ENCODE data around the gene HPSE. TPM values are rescaled to one million over a fixed set of nuclear protein-coding genes. Genes with fewer than 3 reads are reported as not detected.

HPSE gene
- total RNA-seq = 1 to 10 TPM; 2.5 to 6.5 TPM
- 1 to 10 TPM; 4.3 to 6.6 TPM for polyA plus RNA-seq (ENCODE audit: insufficient read length in 2 of 2)
- long read RNA-seq, donor 1, full-length matches to known transcripts = 1 of 1 reads
- long read RNA-seq, donor 1, partial matches to known transcripts = 0 of 1 reads
- long read RNA-seq, donor 1, other reads (novel, unspliced or antisense) = 0 of 1 reads
- long read RNA-seq, donor 2, full-length matches to known transcripts = 2 of 2 reads
- long read RNA-seq, donor 2, partial matches to known transcripts = 0 of 2 reads
- long read RNA-seq, donor 2, other reads (novel, unspliced or antisense) = 0 of 2 reads
- long read RNA-seq, donor 3 = 0 reads
- long read RNA-seq, donor 4 = 0 reads

- under 1% methylated on average over 63 of the region's 63 CpGs for WGBS (ENCODE audit: insufficient coverage)
- peak in 5 of 6 donors; percentile 5 to 85 (median 22) for DNase-seq (ENCODE audit: low read depth in 4 of 6, low spot score in 6 of 6)
- no peak within 1 kb of the TSS for H3K27ac ChIP-seq (ENCODE audit: low read depth, low read length)
Measured at GRCh38 chr4:83334425-83335241, at the start of gene HPSE. TSS of gene HPSE (minus strand) at chr4:83334848. CDS start at chr4:83334782, 66 bp downstream.

DNA sequence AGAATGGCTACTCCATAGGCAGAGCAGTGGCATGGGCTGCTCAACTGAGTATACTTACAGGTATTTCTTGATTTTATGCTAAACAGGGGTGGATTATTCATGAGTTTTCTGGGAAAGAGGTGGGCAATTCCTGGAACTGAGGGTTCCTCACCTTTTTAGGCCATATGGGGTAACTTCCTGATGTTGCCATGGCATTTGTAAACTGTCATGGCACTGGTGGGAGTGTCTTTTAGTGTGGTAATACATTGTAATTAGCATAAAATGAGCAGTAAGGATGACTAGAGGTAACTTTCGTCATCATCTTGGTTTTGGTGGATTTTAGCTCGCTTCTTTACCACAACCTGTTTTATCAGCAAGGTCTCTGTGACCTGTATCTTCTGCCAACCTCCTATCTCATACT is 48.2 kb upstream of the HPSE start:
- DNase-seq (ENCODE audit: low read depth in 4 of 6, low spot score in 6 of 6) = no peak
- Histone ChIP-seq H3K4me3 (ENCODE audit: low read depth, low read length) (no peak overlapping the region), H3K27me3 (ENCODE audit: control insufficient read depth, insufficient read depth, low read length) (no peaks in the 10 kb centered on the region), H3K9me3 (ENCODE audit: control insufficient read depth, insufficient read depth, low read length) (peaks cover 5% of the 10 kb centered on the region), H3K27ac (ENCODE audit: low read depth, low read length) (no peak overlapping the region), H3K4me1 (ENCODE audit: control insufficient read depth, insufficient read depth, low read length) (peaks cover 3% of the 10 kb centered on the region), H3K36me3 (ENCODE audit: control insufficient read depth, insufficient read depth, low read length) (no peaks in the 10 kb centered on the region)
- no CpG with 5 or more reads among the region's 2 CpGs for WGBS (ENCODE audit: insufficient coverage)

More at GRCh38 chr4:83334425-83335241, at the start of gene HPSE:
- peaks cover 14% of the 10 kb centered on the region for H3K27me3 ChIP-seq (ENCODE audit: control insufficient read depth, insufficient read depth, low read length)
- H3K36me3 ChIP-seq (ENCODE audit: control insufficient read depth, insufficient read depth, low read length) = no peaks in the 10 kb centered on the region
- peak within 1 kb of the TSS; percentile 51 for H3K4me3 ChIP-seq (ENCODE audit: low read depth, low read length)
- peaks cover 11% of the 10 kb centered on the region for H3K4me1 ChIP-seq (ENCODE audit: control insufficient read depth, insufficient read depth, low read length)
- no peaks in the 10 kb centered on the region for H3K9me3 ChIP-seq (ENCODE audit: control insufficient read depth, insufficient read depth, low read length)

DNA sequence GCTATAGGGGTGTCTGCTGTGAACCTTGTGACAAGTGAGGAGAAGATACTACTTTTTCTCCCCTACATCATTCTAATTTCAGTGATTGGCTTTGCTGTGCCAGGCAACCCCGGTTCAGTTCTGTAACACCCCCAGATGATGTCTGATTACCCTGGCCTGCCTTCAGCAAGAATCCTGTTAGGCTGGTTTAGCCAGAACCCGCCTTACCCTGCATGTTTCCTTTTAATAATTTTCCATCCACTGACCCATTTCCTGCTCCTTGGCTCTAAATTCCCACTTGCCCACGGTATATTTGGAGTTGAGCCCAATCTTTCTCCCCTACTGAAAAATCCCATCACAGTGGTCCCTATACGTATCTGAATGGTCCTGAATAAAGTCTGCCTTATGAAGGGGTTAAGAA is 46.5 kb upstream of the HPSE start:
- WGBS (ENCODE audit: insufficient coverage) = 85% methylated on average over 2 of the region's 4 CpGs
- H3K36me3 ChIP-seq (ENCODE audit: control insufficient read depth, insufficient read depth, low read length) = no peaks in the 10 kb centered on the region

GRCh38 chr4:83378419-83378818 is 43.8 kb upstream of the HPSE start:
- Histone ChIP-seq H3K4me1 (ENCODE audit: control insufficient read depth, insufficient read depth, low read length) (no peaks in the 10 kb centered on the region), H3K27me3 (ENCODE audit: control insufficient read depth, insufficient read depth, low read length) (no peaks in the 10 kb centered on the region), H3K9me3 (ENCODE audit: control insufficient read depth, insufficient read depth, low read length) (peaks cover 5% of the 10 kb centered on the region), H3K36me3 (ENCODE audit: control insufficient read depth, insufficient read depth, low read length) (no peaks in the 10 kb centered on the region), H3K27ac (ENCODE audit: low read depth, low read length) (no peak overlapping the region), H3K4me3 (ENCODE audit: low read depth, low read length) (no peak overlapping the region)
- DNase-seq (ENCODE audit: low read depth in 4 of 6, low spot score in 6 of 6) = no peak
- WGBS (ENCODE audit: insufficient coverage) = 78% methylated on average over 3 of the region's 5 CpGs

More for the DNA sequence above, 46.5 kb upstream of the HPSE start:
- no peak overlapping the region for H3K4me3 ChIP-seq (ENCODE audit: low read depth, low read length)
- no peak for DNase-seq (ENCODE audit: low read depth in 4 of 6, low spot score in 6 of 6)
- H3K27ac ChIP-seq (ENCODE audit: low read depth, low read length) = no peak overlapping the region
- H3K27me3 ChIP-seq (ENCODE audit: control insufficient read depth, insufficient read depth, low read length) = no peaks in the 10 kb centered on the region
- peaks cover 5% of the 10 kb centered on the region for H3K9me3 ChIP-seq (ENCODE audit: control insufficient read depth, insufficient read depth, low read length)
- H3K4me1 ChIP-seq (ENCODE audit: control insufficient read depth, insufficient read depth, low read length) = no peaks in the 10 kb centered on the region

DNA sequence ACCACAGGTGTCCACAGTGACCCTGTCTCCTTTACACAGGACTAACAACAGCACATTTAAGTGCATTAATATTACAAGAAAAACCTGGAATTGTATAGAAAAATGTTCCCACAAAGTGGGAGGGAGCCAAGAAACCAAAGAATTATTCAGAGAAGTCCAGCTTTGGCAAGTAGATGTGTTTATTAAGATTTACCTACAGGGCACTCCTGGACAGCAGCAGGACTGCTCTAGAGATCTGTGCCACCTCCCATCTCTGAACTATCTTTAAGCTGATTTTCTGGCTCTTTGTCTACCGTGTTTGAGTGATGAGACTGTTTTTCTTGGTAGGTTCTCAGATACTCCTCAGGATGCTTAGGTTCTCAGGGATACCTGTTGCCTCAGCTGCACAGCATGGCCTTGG is 38.3 kb upstream of the HPSE start:
- Histone ChIP-seq H3K27ac (ENCODE audit: low read depth, low read length) (no peak overlapping the region), H3K36me3 (ENCODE audit: control insufficient read depth, insufficient read depth, low read length) (no peaks in the 10 kb centered on the region), H3K4me1 (ENCODE audit: control insufficient read depth, insufficient read depth, low read length) (no peaks in the 10 kb centered on the region), H3K27me3 (ENCODE audit: control insufficient read depth, insufficient read depth, low read length) (no peaks in the 10 kb centered on the region), H3K9me3 (ENCODE audit: control insufficient read depth, insufficient read depth, low read length) (no peaks in the 10 kb centered on the region), H3K4me3 (ENCODE audit: low read depth, low read length) (no peak overlapping the region)
- no peak for DNase-seq (ENCODE audit: low read depth in 4 of 6, low spot score in 6 of 6)
- WGBS (ENCODE audit: insufficient coverage) = 89% methylated on average over 1 of the region's 1 CpG

GRCh38 chr4:83371936-83372335 is 37.3 kb upstream of the HPSE start:
- DNase-seq (ENCODE audit: low read depth in 4 of 6, low spot score in 6 of 6) = no peak
- no peaks in the 10 kb centered on the region for H3K36me3 ChIP-seq (ENCODE audit: control insufficient read depth, insufficient read depth, low read length)
- H3K4me3 ChIP-seq (ENCODE audit: low read depth, low read length) = no peak overlapping the region
- H3K27ac ChIP-seq (ENCODE audit: low read depth, low read length) = no peak overlapping the region
- no peaks in the 10 kb centered on the region for H3K4me1 ChIP-seq (ENCODE audit: control insufficient read depth, insufficient read depth, low read length)
- no peaks in the 10 kb centered on the region for H3K27me3 ChIP-seq (ENCODE audit: control insufficient read depth, insufficient read depth, low read length)
- H3K9me3 ChIP-seq (ENCODE audit: control insufficient read depth, insufficient read depth, low read length) = no peaks in the 10 kb centered on the region
- WGBS (ENCODE audit: insufficient coverage) = no CpG with 5 or more reads among the region's 1 CpG

DNA sequence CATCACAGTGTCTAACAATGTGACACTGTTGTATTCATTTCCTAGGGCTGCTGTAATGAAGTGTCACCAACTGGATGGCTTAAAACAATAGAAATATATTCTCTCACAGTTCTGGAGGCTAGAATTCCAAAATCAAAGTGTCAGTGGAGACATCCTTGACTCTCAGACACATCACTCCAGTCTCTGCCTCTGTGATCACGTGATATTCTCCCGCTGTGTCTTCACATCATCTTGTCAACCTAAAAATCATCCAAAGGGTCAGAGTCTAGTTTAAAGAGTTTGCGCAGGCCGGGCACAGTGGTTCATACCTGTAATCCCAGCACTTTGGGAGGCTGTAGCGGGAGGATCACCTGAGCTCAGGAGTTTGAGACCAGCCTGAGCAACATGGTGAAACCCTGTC is 36.6 kb upstream of the HPSE start:
- WGBS (ENCODE audit: insufficient coverage) = 98% methylated on average over 5 of the region's 5 CpGs
- H3K36me3 ChIP-seq (ENCODE audit: control insufficient read depth, insufficient read depth, low read length) = no peaks in the 10 kb centered on the region
- H3K9me3 ChIP-seq (ENCODE audit: control insufficient read depth, insufficient read depth, low read length) = no peaks in the 10 kb centered on the region
- H3K4me1 ChIP-seq (ENCODE audit: control insufficient read depth, insufficient read depth, low read length) = no peaks in the 10 kb centered on the region
- no peak overlapping the region for H3K4me3 ChIP-seq (ENCODE audit: low read depth, low read length)
- H3K27ac ChIP-seq (ENCODE audit: low read depth, low read length) = no peak overlapping the region
- DNase-seq (ENCODE audit: low read depth in 4 of 6, low spot score in 6 of 6) = no peak
- H3K27me3 ChIP-seq (ENCODE audit: control insufficient read depth, insufficient read depth, low read length) = no peaks in the 10 kb centered on the region

- H3K36me3 ChIP-seq (ENCODE audit: control insufficient read depth, insufficient read depth, low read length) = no peaks in the 10 kb centered on the region
- no peak overlapping the region for H3K4me3 ChIP-seq (ENCODE audit: low read depth, low read length)
- WGBS (ENCODE audit: insufficient coverage) = 30% methylated on average over 1 of the region's 1 CpG
- H3K4me1 ChIP-seq (ENCODE audit: control insufficient read depth, insufficient read depth, low read length) = no peaks in the 10 kb centered on the region
- H3K27me3 ChIP-seq (ENCODE audit: control insufficient read depth, insufficient read depth, low read length) = no peaks in the 10 kb centered on the region
- no peaks in the 10 kb centered on the region for H3K9me3 ChIP-seq (ENCODE audit: control insufficient read depth, insufficient read depth, low read length)
- no peak for DNase-seq (ENCODE audit: low read depth in 4 of 6, low spot score in 6 of 6)
- H3K27ac ChIP-seq (ENCODE audit: low read depth, low read length) = no peak overlapping the region
Measured at GRCh38 chr4:83370640-83370906, 35.9 kb upstream of the HPSE start.

DNA sequence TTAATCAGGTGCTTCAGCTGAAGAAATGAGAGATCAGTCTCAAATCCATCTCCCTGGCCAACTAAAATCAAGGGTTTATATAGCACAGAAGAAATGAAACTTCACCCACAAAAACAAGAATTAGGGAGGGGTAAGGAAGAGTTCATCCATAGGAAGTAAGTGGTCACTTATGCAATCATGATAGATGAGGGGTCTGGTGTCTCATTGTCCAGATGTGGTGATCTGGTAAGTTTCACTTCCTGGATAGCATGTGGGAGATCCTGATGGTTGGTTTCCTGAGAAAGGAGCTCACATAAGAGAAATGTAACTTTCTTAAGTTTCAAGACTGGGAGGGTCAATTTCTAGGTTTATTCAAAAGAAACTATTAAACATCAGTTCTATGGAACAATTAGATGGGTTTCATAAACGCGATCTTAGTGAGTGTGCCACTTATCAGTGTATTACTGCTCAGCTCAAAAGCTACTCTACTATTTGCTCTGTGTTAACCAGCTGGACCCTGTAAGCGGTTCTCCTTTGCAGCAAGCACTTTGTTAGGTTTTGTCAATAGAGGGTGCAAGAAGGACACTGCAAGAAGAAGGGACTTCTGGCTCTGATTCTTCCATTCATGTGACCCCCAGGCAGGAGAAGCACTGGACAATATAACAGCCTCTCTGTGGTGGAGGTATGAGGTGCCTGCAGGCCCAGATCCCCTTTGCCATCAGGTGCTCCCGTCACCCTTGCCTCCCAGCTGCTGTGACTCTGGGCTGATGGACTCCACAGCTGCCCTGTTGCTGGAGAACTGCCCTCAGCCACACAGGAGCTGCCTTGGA is 35.4 kb upstream of the HPSE start:
- no peak for DNase-seq (ENCODE audit: low read depth in 4 of 6, low spot score in 6 of 6)
- no peaks in the 10 kb centered on the region for H3K4me1 ChIP-seq (ENCODE audit: control insufficient read depth, insufficient read depth, low read length)
- no peak overlapping the region for H3K27ac ChIP-seq (ENCODE audit: low read depth, low read length)
- H3K4me3 ChIP-seq (ENCODE audit: low read depth, low read length) = no peak overlapping the region
- no peaks in the 10 kb centered on the region for H3K36me3 ChIP-seq (ENCODE audit: control insufficient read depth, insufficient read depth, low read length)
- WGBS (ENCODE audit: insufficient coverage) = 91% methylated on average over 1 of the region's 4 CpGs
- no peaks in the 10 kb centered on the region for H3K9me3 ChIP-seq (ENCODE audit: control insufficient read depth, insufficient read depth, low read length)
- H3K27me3 ChIP-seq (ENCODE audit: control insufficient read depth, insufficient read depth, low read length) = no peaks in the 10 kb centered on the region

Measured in spinal cord (tissue), 10 donors.